CD14-positive monocyte (primary cell): ENCODE data around the gene ALDH5A1. TPM values are rescaled to one million over a fixed set of nuclear protein-coding genes. Genes with fewer than 3 reads are reported as not detected.

ENCODE experiments used
- DNase-seq, 3 donors: peaks; one replicate each; pipeline ENCODE4 v3.0.0-alpha.2; 2011 to 2022
- H2AFZ ChIP-seq: 2 replicates; pipeline ENCODE4 v1.6.0; 2012; ENCODE audit warnings: mild to moderate bottlenecking, low read depth, low read length, inconsistent platforms; ENCODE audit not compliant: insufficient read depth, poor library complexity, severe bottlenecking
- H3K27ac ChIP-seq, 2 donors: 1 replicate in 1 of 2; 2 replicates in 1 of 2; pipeline ENCODE4 v1.5.1; 2012 to 2013; ENCODE audit warnings: low read length in 2 of 2, control low read depth in 1 of 2, inconsistent platforms in 1 of 2, low read depth in 1 of 2, mild to moderate bottlenecking in 1 of 2
- H3K27me3 ChIP-seq, 2 donors: one replicate each; pipeline versions ENCODE4 v1.6.0 to v1.6.1; 2011 to 2013; ENCODE audit warnings: low read length in 2 of 2; ENCODE audit not compliant: control insufficient read depth in 2 of 2, insufficient read depth in 2 of 2
- H3K36me3 ChIP-seq, 2 donors: replicated peaks in 1 of 2; 1 replicate in 1 of 2; 2 replicates in 1 of 2; pipeline versions ENCODE4 v1.5.1 to v1.6.1; 2012 to 2013; ENCODE audit warnings: low read length in 2 of 2, control low read depth in 1 of 2, inconsistent platforms in 1 of 2, mild to moderate bottlenecking in 1 of 2; ENCODE audit not compliant: insufficient read depth in 2 of 2, control insufficient read depth in 1 of 2
- H3K4me1 ChIP-seq, 2 donors: 1 replicate in 1 of 2; 2 replicates in 1 of 2; pipeline versions ENCODE4 v1.5.1 to v1.6.1; 2012 to 2013; ENCODE audit warnings: low read length in 2 of 2, control low read depth in 1 of 2, inconsistent platforms in 1 of 2, mild to moderate bottlenecking in 1 of 2, moderate library complexity in 1 of 2; ENCODE audit not compliant: insufficient read depth in 2 of 2, control insufficient read depth in 1 of 2
- H3K4me2 ChIP-seq: replicated peaks from 2 replicates; pipeline ENCODE3; 2012; ENCODE audit warnings: low read length, moderate library complexity, mild to moderate bottlenecking; ENCODE audit not compliant: poor library complexity, severe bottlenecking; ENCODE audit errors: extremely low read depth
- H3K4me3 ChIP-seq, 3 experiments: fragments of 200-600 bp in 1 of 3; sonication (generic) in 1 of 3; replicated peaks in 1 of 3; 1 replicate in 2 of 3; 2 replicates in 1 of 3; pipeline ENCODE4 v1.5.1; 2011 to 2013; ENCODE audit warnings: low read length in 3 of 3, mild to moderate bottlenecking in 3 of 3, control low read depth in 2 of 3, low read depth in 2 of 3, inconsistent platforms in 1 of 3, moderate library complexity in 1 of 3
- H3K79me2 ChIP-seq: 2 replicates; pipeline ENCODE4 v1.6.0; 2012; ENCODE audit warnings: mild to moderate bottlenecking, control low read depth, inconsistent platforms, low read length, moderate library complexity; ENCODE audit not compliant: insufficient read depth
- H3K9ac ChIP-seq: 2 replicates; pipeline ENCODE4 v1.6.0; 2017; ENCODE audit warnings: low read length, mild to moderate bottlenecking; ENCODE audit not compliant: insufficient read depth, poor library complexity, severe bottlenecking
- H3K9me3 ChIP-seq, 2 donors: replicated peaks in 1 of 2; 1 replicate in 1 of 2; 2 replicates in 1 of 2; pipeline versions ENCODE4 v1.5.1 to v1.6.1; 2012 to 2013; ENCODE audit warnings: low read length in 2 of 2, control low read depth in 1 of 2; ENCODE audit not compliant: control insufficient read depth in 1 of 2, insufficient read depth in 1 of 2
- H4K20me1 ChIP-seq: 2 replicates; pipeline ENCODE4 v1.6.0; 2012; ENCODE audit warnings: mild to moderate bottlenecking, low read length, control low read depth, moderate library complexity; ENCODE audit not compliant: insufficient read depth
- H3K27ac Mint-ChIP-seq, 7 donors: one replicate each; pipeline ENCODE4 v1.8.0; 2020; ENCODE audit warnings: mild to moderate bottlenecking in 7 of 7, mixed read lengths in 7 of 7, moderate library complexity in 6 of 7, inconsistent platforms in 2 of 7
- H3K27me3 Mint-ChIP-seq, 3 donors: one replicate each; pipeline ENCODE4 v1.8.0; 2021 to 2022; ENCODE audit warnings: low read depth in 3 of 3, mild to moderate bottlenecking in 3 of 3, mixed read lengths in 3 of 3, moderate library complexity in 3 of 3, inconsistent platforms in 1 of 3
- H3K36me3 Mint-ChIP-seq, 2 donors: one replicate each; pipeline ENCODE4 v1.8.0; 2020; ENCODE audit warnings: mixed read lengths in 2 of 2, inconsistent platforms in 1 of 2, mild to moderate bottlenecking in 1 of 2
- H3K4me1 Mint-ChIP-seq: one replicate; pipeline ENCODE4 v1.8.0; 2020; ENCODE audit warnings: mild to moderate bottlenecking, mixed read lengths
- H3K4me3 Mint-ChIP-seq, 2 donors: one replicate each; pipeline ENCODE4 v1.8.0; 2020; ENCODE audit warnings: mild to moderate bottlenecking in 2 of 2, mixed read lengths in 2 of 2, moderate library complexity in 1 of 2
- H3K9me3 Mint-ChIP-seq, 7 donors: one replicate each; pipeline ENCODE4 v1.8.0; 2020 to 2022; ENCODE audit warnings: mixed read lengths in 7 of 7, mild to moderate bottlenecking in 6 of 7, moderate library complexity in 6 of 7, inconsistent platforms in 2 of 7
- CTCF ChIP-seq: fragments of 200-600 bp; IDR thresholded peaks from one replicate; pipeline ENCODE4 v1.8.0; 2022; ENCODE audit warnings: antibody characterized with exemption, mild to moderate bottlenecking
- WGBS: methylation state at CpG from one replicate; pipeline ENCODE4 v1.1.5; 2013; ENCODE audit warnings: missing lambda C conversion rate; ENCODE audit not compliant: insufficient coverage; 5-methylcytosine and 5-hydroxymethylcytosine counted together
- intact Hi-C, 2 donors: fragments of 100-400 bp; cut with micrococcal nuclease; formaldehyde crosslinking; loops; one replicate each; pipeline versions ENCODE4 v1.15.0 to v1.15.1; 2023
- polyA plus RNA-seq, 3 donors: library from polyadenylated mRNA; depleted of rRNA in 1 of 3; unstranded in 2 of 3; stranded (reverse) in 1 of 3; fragments of 300-500 nt in 2 of 3; fragments of >200 nt in 1 of 3; fragmentation: Illumina TruSeq in 2 of 3; gene quantifications; 1 replicate in 2 of 3; 2 replicates in 1 of 3; pipeline ENCODE4 v1.2.3, GENCODE V29; 2012 to 2021

Gene ALDH5A1
- polyA plus RNA-seq, 3 donors = 0.04 to 0.33 (median 0.17) TPM

DNA sequence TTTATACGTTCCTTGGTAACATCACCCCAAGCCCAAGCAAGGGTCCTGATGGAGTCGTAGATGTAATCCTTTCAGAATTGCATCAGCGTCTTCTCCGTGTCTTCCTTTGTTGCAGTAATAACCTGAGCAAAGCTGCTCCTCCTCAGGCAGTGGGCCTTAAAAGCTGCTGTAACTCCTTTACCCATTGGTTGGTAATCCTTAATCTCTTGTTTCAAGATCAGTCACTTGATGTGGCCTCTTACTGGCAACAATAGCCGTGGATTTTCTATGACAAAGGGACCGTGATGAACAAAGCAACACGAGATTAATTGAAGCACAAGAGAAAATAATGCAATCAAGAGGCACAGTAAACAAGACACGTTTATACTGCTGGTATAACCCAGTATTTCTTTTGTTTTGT lies 44.6 kb downstream of the ALDH5A1 start:
- no peaks in the 10 kb centered on the region for H3K9me3 Mint-ChIP-seq

GRCh38 chr6:24540197-24540596 lies 45.4 kb downstream of the ALDH5A1 start:
- no peak overlapping the region for H2AFZ ChIP-seq
- WGBS = 100% methylated on average over 1 of the region's 3 CpGs
- intact Hi-C loops = no loop called here

More for the DNA sequence above, 44.6 kb downstream of the ALDH5A1 start:
- no peak for TF ChIP-seq CTCF
- Histone ChIP-seq H2AFZ (no peak overlapping the region), H3K36me3 (no peaks in the 10 kb centered on the region), H3K4me1 (no peaks in the 10 kb centered on the region), H3K4me3 (no peak overlapping the region), H3K27ac (no peak overlapping the region), H3K9ac (no peak overlapping the region), H3K4me2 (no peak overlapping the region), H3K27me3 (no peaks in the 10 kb centered on the region), H3K9me3 (no peaks in the 10 kb centered on the region), H3K79me2 (no peaks in the 10 kb centered on the region), H4K20me1 (no peaks in the 10 kb centered on the region)
- H3K4me1 Mint-ChIP-seq = no peaks in the 10 kb centered on the region
- H3K36me3 Mint-ChIP-seq = no peaks in the 10 kb centered on the region
- no peak for DNase-seq
- H3K4me3 Mint-ChIP-seq = no peak overlapping the region
- H3K27me3 Mint-ChIP-seq = peaks cover 0 to 2% (median 0%) of the 10 kb centered on the region in 3 donors
- peak overlapping the region in 1 of 7 donors; percentile 7 for H3K27ac Mint-ChIP-seq
- intact Hi-C loops = no loop called here
- WGBS = 96% methylated on average over 6 of the region's 8 CpGs

More at GRCh38 chr6:24540197-24540596, 45.4 kb downstream of the ALDH5A1 start:
- Histone ChIP-seq H3K27ac (no peak overlapping the region), H3K4me3 (no peak overlapping the region), H3K4me2 (no peak overlapping the region), H3K9me3 (no peaks in the 10 kb centered on the region), H3K36me3 (no peaks in the 10 kb centered on the region), H3K9ac (no peak overlapping the region), H3K4me1 (no peaks in the 10 kb centered on the region), H3K27me3 (no peaks in the 10 kb centered on the region), H3K79me2 (no peaks in the 10 kb centered on the region), H4K20me1 (no peaks in the 10 kb centered on the region)
- no peak for DNase-seq
- no peak for TF ChIP-seq CTCF
- H3K27ac Mint-ChIP-seq = no peak overlapping the region
- H3K36me3 Mint-ChIP-seq = no peaks in the 10 kb centered on the region
- H3K4me3 Mint-ChIP-seq = no peak overlapping the region
- H3K4me1 Mint-ChIP-seq = no peaks in the 10 kb centered on the region
- H3K9me3 Mint-ChIP-seq = no peaks in the 10 kb centered on the region
- peaks cover 0 to 2% (median 0%) of the 10 kb centered on the region in 3 donors for H3K27me3 Mint-ChIP-seq
